ENCODE data around the gene TMSB4Y.

Gene TMSB4Y

GRCh38 chrY:13703568-13703968 is at the start of gene TMSB4Y:
TMSB4Y (plus strand) TSS chrY:13703899.
- DNase-seq, result no peak

GRCh38 chrY:13664162-13664561 is 39.5 kb upstream of the TMSB4Y start:
- no peak for DNase-seq

- no peak for DNase-seq
These were observed 32.6 kb upstream of the TMSB4Y start for GRCh38 chrY:13671122-13671521.

GRCh38 chrY:13702276-13702675 is 1.4 kb upstream of the TMSB4Y start:
- DNase-seq, result no peak

- no peak for DNase-seq
These were observed 627 bp downstream of the TMSB4Y start for GRCh38 chrY:13704121-13704930.

GRCh38 chrY:13705197-13705596 is 1.5 kb downstream of the TMSB4Y start:
- DNase-seq, result no peak

GRCh38 chrY:13708038-13708437 is 4.3 kb downstream of the TMSB4Y start:
- no peak for DNase-seq

GRCh38 chrY:13718996-13719395 is 15.3 kb downstream of the TMSB4Y start:
- DNase-seq, result no peak

GRCh38 chrY:13729517-13729916 is 25.8 kb downstream of the TMSB4Y start:
- DNase-seq, result no peak

GRCh38 chrY:13738618-13739017 is 34.9 kb downstream of the TMSB4Y start:
- DNase-seq, result no peak

- DNase-seq, result no peak
These were observed 47.8 kb downstream of the TMSB4Y start for GRCh38 chrY:13751289-13752071.

GRCh38 chrY:13754661-13755060 is 51.0 kb downstream of the TMSB4Y start:
- no peak for DNase-seq
